Inflammatory macrophage treated with lipopolysaccharide for 4 hours (primary cell): Measurements from ENCODE around the gene CROCC2.

Experiments used
- DNase-seq: peaks from one replicate; pipeline ENCODE4 v3.0.0-alpha.2; 2020

Gene CROCC2

DNA sequence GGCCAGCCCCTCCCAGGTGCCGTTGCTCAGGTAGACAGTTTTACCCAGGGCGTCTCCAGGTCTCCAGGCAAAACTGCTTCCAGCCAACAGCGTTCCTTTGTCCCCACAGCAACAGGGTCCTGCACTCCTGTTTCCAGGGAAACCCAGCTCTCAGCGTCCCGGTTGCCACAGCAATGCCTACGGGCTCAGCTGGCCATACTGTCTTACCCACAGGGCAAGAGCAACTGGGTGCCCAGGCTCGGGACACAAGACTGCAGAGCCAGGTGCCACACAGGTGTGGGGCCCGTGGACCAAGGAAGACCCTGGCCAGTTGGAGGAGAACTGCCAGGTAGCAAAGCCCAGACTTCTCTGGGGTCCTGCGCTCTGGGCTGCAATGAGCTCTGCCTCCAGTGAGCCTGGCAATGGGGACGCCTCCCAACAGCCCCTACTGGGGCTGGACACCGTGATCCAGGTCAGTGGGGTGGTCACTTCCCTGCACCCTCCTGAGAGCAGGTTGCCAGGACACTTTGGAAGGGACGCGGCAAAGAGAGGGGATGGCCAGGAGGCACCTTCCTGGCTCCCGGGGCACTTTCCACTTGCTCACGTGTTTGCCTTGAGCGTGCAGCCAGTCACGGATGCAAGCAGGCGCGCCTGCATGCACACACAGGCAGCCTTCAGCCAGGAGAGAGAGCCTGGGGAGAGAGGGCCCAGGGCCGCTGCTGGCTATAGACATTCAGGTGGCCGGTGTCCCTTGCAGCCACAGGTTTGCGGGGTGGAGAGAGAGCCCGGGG, at the start of gene CROCC2:
Gene CROCC2, plus strand, starts transcription at position 196 of the 770 bp plus-strand sequence. Its CDS starts 178 bp downstream, at position 374.
- DNase-seq = no peak

DNA sequence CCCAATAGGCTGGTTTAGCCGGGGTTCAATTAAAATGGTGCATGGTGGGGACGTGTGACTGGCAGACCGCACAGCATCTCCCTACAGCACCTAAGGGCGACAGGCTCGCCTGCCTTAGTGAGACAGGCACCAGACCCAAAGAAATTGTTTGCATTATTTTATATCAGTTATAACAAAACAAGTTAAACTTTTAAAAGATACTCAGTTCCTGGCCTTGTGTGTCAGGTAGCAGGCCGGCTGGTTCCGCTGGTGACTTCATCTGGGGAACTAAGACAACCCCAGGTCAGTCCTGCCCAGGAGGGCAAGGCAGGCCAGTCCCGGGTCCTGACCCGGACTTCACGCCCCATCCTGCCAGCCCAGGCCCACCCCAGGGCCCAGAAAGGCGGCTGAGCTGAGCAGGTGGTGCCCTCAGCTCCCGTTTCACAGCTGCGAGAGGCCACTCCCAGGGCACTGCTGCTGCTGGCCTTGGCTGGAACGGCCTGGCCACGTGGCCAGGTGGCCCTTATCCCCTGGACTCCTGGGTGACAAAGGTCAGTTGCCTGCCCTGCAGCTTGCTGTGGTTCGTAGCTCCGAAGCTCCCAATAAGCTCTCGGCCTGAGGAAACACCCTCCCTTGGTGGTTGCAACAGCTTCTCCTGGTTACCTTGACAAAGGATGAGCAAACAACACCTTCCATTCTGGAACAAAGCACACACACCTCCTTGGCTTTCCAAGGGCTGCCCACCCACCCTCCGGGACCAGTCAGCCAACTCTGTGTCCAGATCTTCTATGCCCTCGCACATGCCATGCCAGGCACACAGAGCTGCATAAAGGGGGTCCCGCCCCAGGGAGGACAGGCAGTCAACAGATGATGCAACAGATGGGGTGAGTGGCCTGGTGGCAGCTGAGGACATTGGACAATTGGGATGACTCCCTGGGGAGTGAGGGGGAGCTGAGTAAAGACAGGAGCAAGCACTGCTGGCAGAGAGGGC, 48.8 kb upstream of the CROCC2 start:
- DNase-seq = no peak

DNA sequence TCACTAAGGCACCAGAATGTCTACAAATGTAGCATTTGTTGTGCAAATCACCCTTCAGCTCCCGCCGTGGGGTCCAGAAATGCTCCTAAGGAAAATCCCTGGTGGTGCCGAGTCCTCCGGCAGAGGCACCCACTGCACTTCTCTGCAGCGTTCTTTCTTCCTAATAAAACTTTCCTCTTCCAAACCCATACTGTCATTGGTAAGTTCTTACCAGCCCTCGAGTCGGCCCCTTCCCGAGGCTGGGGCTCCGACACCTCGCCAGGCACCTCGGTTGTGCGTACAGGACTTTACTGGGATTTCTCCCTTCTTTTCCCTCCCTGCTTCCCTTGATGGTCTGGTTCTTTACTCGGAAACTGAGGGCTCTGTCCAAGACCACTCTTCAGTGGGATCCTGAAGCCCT, 47.8 kb upstream of the CROCC2 start:
- DNase-seq = no peak

DNA sequence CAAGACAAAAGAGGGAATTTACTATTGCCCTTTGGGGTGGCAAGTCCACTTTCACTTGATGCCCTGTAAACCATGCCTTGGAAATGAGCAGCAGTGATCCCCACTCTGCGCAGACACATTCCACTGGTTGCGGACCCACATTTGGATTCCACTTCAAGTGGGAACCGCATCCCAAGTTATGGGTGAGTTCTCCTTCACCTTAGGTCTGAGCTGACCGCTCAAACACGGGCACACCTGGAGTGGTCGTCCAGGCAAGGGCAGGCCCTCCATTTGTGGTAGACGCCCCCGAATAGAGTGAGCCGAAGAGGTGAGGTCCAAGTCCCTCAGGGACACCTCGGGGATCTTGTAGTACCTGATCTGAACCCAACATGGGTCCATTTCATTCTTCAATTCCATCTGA, 47.3 kb upstream of the CROCC2 start:
- DNase-seq = no peak

DNA sequence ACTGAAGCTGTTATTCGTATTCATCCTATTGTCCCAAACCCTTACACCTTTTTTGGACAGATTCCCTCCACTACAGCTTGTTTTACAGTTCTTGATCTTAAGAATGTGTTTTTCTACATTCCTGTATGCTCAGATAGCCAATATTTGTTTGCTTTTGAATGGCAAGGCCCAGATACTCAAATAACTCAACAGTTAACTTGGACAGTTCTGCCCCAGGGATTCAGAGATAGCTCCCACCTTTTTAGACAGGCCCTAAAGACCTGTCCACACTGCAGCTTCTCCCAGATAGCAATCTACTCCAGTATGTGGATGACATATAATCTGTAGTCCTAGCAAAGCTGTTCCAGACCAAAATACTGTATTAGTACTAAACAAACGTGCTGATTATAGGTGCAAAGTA, 44.6 kb upstream of the CROCC2 start:
- DNase-seq = no peak

DNA sequence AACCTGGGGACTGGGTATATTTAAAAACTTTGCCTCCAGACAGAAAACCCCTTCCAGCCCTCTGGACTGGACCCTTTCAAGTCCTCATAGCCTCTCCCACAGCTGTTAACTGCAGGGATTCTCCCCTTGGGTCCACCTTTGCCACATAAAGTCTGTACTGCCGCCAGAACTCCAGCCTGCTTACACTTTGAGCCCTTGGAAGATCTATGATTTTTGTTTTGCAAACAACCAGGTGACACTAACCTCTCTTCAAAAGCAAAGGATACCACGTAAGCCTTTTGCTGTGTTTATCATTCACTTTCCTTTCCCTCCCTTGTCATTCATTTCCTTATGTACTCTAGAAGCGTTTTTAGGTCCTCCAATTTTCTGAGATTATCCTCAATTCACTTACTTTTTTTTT, 41.7 kb upstream of the CROCC2 start:
- DNase-seq = no peak

DNA sequence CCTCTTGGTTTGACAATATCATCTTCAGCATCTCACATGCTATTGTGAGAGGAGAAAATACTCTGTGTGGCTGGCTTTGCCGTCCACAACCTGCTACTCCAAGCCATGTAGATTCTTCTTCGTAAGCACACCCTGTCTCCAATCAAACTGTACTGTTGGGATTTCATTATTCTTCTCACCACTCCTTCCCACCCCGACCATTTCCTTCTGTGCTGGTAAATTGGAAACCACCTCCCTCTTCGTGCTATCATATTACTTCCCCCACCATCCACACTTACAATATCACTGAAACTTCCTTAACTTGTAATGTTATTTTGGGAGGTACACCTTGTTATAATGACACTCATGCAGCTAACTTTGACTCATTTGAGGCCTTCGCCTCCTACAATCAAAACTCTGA, 40.7 kb upstream of the CROCC2 start:
- DNase-seq = no peak

DNA sequence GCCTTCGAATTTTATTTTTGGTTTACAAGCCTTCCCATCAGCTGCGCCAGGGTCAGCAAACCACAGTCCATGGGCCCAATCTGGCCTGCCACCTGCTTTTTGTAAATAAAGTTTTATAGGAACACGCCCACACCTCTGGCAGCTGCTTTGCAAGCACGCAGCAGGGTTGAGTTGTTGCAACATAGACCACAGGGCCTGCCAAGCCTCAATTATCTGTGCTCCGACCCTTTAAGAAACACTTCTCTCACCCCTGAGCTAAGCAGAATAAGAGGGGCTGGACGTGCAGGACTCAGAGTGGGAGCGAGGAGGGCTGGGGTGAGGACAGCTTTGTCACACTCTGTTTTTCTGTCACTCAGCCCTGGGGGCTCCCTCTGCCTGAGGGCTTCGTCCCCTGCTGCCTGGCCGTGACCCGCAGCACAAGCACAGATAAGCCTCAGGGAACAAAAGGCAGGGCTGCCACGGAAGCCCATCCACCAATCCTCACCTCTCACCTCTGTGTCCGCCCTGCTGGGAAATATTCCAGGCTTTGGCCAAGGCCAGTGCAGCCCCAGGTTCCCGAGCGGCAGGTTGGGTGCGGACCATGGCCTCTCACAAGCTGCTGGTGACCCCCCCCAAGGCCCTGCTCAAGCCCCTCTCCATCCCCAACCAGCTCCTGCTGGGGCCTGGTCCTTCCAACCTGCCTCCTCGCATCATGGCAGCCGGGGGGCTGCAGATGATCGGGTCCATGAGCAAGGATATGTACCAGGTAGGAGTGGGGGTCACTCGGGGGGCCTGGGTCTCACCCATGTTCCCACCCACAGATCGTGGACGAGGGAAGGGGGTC, 37.6 kb upstream of the CROCC2 start, which contains the start of gene AGXT:
Gene AGXT, plus strand, starts transcription at position 539 of the 823 bp plus-strand sequence. Its CDS starts 42 bp downstream, at position 581.
- DNase-seq = no peak

DNA sequence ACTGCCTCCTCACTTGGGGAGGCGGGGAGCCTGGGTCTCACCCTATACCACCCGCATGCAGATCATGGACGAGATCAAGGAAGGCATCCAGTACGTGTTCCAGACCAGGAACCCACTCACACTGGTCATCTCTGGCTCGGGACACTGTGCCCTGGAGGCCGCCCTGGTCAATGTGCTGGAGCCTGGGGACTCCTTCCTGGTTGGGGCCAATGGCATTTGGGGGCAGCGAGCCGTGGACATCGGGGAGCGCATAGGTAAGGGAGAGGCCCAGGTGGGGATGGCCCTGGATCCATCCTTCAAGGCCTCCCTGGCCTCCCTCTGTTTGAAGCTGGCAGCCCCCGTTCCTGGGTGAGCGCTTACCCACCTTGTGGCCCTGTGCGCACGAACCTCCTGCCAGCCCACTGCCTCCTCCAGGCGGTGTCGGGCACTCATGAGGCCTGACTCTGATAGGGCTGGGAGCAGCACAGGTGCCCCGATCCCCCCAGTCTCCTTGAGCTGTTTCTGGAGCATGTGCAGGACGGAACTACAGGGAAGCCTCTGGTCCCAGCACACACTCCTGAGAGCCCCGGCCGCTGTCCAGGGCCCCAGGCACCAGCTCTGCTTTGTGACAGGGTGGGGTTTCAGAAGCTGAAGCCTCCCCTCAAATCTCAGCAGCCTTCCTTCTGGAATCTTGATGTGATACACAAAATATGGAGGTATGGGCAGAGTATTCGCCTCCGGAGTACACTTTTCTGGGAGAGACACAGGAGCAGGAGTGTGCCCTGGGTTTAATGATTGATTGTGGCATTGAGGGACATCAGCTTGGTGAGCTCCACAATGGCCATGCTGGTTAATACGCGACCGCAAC, 36.8 kb upstream of the CROCC2 start:
- no peak for DNase-seq

DNA sequence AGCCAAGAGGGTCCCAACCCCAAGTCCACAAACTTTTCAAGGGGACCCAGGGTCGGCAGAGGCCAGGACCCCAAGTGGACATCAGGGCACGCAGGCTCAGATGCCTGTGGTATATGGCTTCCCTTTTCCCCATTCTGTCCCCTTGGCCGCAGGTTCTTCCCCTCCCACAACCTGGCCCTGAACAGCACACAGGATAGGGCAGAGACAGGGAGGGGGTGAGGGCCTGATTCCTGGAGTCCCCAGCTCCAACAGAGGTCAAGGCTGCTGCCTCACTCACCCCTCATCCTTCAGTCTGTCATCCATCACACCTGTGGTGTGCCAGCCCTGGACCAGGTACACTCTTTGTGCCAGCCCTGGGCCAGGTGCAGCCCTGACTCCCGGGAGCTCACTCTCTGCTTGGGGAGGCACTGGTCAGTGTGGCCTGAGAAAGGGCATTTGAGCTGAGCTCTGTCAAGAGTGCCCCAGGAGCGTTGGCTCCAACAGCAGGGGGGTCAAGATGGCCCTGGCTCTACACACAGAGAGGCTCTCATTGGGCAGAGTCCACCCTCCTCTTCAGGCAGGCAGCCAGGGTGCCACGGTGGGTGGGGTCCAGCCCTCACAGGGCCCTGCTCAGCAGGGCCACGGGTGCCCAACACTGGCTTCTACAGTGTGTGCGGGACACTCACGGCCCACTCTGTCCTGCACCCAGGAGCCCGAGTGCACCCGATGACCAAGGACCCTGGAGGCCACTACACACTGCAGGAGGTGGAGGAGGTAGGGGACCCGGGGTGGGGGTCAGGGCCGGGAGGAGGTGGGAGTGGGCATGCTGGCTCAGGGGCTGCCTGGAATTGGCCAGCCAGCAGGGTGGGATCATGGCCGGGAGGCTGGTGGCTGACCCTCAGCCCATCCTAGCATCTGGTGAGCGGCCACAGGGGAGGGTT, 35.9 kb upstream of the CROCC2 start:
- DNase-seq = no peak

DNA sequence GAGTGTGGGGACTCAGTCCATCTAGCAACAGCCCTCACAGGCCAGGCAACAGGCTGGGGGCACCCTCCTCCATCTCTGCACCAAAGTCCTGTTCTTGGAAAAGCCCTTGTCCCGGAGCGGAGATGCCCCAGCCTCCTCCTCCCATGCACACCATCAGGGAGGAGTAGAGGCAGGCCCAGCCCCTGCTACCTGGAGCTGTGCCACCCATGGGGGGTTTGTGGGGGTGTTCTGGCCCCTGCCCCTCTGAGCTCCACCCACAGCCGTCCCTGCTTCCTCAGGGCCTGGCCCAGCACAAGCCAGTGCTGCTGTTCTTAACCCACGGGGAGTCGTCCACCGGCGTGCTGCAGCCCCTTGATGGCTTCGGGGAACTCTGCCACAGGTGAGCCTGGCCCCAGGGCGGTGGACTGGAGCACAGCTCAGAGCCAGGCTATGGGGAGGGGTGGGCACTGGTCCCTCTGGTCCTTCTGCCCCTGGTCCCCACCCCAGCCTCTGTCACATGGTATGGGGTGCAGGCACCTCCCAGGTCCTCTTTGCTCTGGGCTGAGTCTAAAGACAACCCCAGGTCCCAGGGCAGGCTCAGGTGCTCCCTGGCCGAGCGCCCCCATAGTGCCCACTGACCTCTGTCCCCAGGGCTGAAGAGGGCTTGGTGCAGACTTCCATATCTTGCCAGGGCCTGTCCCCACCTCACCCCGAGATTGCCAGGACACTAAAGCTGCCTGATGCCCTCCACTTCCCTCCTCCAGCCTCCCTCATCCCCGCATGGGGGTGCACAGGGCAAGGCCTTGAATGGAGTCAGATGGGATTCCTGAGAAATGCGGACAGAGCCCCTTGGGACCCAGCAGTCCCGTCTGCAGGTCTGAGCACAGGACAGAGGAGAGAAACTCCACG, 34.8 kb upstream of the CROCC2 start:
- no peak for DNase-seq

DNA sequence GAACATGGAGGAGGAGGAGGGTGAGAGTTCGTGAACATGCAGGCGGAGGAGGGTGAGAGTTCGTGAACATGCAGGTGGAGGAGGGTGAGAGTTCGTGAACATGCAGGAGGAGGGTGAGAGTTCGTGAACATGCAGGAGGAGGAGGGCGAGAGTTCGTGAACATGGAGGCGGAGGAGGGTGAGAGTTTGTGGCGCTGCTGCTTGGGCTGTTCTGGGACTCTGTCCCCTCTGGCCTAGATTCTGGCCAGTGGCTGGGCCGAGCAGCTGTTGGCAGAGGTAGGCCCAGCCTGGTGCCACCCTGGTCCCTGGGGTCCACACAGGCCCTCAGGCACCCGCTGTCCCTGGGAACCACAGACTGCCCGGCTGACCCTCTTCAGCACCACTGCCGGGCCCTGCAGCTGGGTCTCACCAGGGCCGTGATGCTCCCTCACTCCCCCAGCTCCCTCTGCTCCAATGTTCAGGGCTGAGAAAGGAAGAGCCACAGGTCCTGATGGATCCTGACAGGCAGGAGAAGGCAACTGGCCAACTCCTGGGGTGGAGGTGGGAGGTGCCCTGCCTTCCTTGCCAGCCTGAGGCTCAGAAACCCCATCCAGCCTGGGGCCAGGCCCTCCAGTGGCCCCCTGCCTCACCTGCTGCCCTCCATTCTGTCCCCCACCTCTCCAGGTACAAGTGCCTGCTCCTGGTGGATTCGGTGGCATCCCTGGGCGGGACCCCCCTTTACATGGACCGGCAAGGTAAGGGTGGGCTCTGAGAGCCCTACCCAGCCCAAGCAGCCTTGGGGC, 33.6 kb upstream of the CROCC2 start:
- no peak for DNase-seq

DNA sequence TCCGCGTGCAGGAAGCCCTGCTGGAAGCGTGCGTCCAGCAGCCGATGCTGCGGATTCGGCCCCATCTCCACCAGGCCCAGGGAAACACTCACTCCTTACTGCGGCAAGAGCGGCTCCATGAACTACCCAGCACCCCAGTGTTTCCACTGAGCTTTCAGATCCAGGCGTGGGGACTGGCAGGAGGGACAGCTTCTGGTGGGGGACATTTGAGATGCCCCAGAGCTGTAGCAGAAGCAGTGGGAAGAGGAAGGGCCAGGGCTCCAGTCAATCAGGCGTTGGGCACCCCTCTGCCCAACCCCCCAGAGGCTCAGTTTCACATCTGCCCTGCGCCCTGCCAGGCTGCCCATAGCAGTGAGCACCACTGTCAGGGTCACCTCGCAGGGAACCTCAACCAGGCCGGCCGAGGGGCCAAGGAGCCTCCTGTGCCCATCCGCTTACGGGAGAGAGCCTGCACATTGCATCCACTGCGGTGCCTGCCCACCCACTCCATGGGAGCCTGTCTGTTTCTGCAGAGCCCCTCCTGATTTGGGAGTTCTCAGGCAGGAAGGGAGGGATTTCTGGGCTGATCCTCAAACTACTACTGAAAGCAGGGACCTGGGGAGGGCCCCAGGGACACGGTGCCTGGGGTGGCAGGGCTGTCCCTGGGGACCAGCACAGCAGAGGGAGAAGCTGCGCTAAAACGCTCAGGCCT, 32.9 kb upstream of the CROCC2 start:
- DNase-seq = no peak

DNA sequence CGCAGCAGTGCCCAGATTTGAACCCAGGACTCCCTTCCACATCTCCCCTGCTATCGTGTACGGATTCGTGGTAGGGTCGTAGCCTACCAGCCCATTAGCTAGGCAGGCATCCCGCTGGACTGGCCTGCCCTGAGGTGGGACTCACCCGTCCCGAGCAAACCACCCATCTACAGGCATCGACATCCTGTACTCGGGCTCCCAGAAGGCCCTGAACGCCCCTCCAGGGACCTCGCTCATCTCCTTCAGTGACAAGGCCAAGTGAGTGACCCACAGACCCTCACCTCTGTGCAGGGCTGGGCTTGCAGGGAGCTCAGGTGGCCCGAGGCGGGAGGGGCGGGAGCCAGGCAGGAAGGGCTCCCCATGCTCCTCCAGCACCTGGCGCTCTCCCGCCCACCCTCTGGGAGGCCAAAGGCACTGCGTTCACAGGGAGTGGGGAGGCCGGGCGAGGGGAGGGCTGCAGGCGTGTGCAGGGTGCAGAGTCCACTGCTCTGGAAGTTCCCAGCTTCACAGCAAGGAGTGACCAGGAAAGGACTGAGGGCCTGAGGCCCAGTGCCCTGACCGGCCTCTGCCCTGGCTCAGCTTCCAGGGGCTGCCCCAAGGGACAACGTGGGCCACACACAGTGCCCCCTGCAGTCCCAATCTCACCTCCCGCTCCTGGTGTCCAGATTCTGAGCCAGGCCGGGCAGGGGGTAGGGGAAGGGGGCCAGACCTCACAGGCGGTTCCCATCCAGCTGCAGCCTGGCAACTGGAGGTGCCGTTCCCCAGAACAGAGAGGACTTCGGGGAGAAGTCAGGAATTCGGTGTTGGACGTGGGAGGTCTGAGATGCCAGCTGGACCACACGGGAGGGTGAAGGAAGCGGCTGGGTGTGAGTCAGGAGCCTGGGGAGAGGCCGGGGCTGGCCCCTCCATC, 32.1 kb upstream of the CROCC2 start:
- no peak for DNase-seq

DNA sequence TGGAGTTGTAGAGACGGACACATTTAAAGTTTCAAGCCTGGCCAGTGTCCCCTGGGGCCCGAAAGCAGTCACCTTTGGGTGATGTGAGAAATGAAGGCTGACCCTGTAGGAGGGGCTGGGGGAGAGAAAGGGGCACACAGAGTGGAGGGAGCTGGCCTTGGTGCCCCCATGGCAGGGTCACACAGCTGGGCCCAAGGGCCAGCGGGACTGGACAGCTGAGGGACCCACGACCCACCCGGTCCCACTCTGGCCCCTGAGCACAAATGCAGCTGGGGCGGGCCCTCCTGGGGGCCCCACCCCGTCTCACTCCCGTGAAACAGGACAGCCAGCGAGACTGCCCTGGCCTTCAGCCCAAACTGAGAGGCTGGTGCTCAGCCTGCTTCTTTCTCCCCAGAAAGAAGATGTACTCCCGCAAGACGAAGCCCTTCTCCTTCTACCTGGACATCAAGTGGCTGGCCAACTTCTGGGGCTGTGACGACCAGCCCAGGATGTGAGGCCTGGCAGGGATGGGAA, 31.4 kb upstream of the CROCC2 start:
- DNase-seq = no peak

DNA sequence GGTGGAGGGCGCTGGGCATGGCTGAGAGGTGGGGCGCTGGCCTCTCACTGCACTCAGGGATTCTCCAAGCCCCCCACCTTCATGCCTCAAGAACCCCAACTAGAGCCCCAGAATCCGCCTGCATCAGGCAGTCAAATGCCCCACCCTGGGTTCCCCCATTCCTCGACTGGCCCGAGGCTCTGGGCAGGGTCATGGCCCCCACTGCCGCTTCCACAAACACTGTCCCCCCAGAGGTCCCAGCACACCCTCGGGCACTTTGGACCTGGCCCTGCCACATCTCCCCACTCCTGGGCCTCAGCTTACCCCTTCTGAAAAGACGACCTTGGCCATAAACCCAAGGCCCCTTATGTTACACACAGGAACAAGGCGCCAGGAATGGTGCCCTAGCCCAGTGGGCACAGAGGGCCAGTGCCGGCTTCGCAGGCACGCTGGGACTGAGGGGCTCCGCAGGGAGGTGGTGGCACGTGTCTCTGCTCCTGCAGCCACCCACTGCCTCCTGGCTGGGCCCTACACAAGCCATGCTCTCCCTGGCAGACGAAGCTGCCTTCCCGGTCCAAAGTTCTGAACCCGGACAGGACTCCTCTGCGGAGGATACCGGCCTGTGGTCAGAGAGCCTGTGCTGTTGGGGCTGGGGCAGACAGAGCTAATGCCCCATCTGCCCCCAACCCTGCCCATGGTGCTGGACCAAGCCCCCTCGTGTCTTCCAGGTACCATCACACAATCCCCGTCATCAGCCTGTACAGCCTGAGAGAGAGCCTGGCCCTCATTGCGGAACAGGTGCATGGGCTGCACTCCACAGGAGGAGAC, 30.7 kb upstream of the CROCC2 start:
- DNase-seq = no peak
